DMS53 treated with DMSO at 0.1 percent for 48 hours (cell line): ENCODE results near the gene NECAB2.

Experiments
- DNase-seq: peaks from one replicate; lab custom pipeline; 2025; ENCODE audit not compliant: unreplicated experiment; lab: John Stamatoyannopoulos, UW

The NECAB2 gene

DNA sequence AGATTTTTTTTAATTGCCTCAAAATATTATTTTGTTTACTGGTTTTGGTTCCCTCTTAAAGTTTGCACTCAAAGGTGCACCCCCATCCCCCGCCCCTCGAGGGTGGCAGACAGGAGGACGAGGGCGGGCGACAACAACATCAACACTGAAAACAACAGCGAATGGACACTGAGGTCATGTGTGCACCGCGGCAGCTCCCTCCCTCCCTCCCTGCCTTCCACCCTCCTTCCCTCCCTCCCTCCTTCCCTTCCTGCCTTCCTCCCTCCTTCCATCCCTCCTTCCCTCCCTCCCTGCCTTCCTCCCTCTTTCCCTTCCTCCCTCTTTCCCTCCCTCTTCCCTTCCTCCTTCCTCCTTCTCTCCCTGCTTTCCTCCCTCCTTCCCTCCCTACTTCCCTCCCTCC is 16.5 kb upstream of the NECAB2 start:
- no peak for DNase-seq

DNA sequence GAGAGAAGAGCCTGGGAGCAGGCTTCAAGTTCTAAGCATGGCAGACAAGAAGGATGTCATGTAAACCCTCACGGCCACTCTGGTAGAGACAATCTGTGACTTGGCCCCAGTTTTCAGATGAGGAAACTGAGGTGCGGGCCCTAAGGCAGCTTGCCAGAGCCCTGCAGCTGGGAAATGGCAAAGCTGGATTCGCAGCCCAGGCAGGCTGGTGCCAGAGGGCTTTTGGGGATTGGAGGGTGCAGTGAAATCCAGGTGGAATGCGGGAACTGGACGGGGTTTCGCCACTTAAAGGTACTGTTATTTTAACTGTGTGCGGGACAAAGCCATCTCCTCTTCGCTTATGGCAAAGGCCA is 15.5 kb upstream of the NECAB2 start:
- no peak for DNase-seq

DNA sequence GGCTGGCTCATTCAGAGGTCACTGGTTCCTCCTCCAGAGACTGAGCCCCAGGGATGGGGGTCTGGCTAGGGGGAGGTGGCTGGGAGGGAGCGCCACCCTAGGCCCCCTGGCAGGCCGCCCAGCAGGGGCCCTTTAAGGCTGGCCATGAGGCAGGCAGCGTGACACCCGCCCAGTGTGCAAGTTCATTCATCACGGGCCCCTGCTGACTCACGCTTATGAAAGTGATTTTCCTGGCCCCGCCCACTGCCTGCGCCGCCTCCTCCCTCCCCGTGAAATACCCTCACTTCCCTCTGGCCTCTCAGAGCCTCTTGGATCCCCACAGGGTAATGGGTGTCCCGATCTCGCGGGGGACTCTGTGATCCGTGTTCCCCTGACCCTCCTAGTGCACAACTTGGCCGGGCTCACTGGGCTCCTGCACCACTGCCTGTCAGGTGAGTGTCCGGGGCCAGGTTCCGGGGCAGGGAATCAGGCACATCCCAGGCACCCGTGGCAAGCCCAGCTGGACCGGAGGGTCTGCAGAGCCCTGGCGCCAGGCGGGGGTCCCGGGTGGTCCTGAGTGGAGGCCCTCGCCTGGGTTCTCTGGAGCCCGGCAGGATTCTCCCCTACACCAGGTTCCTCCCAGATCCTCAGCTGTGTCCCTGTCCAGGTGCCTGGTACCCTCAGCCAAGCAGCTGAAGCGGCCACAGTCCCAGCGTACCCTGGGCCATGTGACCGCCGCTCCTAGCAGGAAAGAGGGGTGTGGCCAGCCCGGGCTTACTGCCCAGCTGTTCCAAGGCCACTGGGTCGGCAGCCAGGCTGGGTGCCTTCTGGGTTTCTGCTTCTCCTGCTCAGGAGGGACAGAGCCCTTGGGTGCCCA is 14.9 kb upstream of the NECAB2 start, which contains the start of gene OSGIN1:
Gene OSGIN1, plus strand, starts transcription at position 301 of the 856 bp plus-strand sequence. CDS start 4,432 bp downstream, outside the sequence.
- DNase-seq = peak; percentile 77

DNA sequence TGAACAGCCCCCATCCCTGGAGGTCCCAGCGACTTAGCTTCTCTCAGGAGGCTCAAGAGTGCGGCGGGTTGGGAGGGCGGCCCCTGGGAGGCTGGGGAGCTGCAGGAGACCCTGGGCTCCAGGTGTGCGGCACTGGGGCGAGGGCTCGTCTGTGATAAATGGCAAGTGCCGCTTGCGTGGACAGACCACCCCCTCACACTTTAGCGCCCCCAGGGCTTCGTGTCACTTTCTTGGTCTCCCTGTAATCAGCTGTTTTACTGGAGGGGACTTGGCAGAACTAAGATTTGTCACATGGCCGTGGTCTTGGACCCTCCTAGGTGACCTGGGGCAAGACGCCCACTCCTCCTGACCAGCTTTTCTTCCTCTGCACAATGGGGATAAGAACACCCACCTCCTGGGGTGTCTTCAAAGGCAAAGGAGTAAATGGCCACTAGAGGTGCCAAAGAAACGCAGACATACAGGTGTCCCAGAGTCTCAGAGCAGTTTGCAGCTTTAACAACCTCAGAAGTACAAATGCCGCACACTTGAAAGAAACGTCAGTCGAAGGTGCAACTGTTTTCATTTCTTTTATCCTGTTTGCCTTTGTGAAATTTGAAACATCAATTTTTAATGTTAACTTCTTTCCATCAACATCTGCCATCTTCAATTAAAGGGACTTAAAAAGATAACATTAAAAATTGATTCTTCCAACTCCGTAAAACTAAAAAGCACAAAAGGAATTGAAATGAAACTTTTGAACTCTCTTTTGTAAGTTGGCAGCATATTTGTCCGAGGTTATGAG is 14.1 kb upstream of the NECAB2 start:
- DNase-seq = peak; percentile 4

DNA sequence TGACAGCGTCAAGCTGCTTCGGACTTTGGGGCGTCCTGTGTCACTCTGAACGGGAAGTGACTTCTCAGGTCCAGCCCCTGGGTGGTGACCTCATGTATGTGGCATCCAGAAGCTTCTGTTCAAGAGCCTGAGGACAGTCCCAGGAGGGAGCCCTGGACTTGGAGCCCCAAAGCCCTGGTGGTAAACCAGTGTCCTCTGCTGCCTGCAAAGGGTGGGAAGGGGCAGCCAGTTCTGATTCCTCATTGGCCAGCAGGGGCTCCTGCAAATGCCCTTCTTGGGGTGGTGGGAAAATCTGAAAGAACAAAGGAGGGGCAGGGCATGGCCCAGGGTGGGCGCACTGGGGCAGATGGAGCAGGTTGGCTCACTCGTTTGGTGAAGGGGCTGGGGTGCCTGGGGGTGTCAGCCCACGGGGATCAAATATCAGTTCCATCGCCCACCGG is 13.4 kb upstream of the NECAB2 start:
- no peak for DNase-seq

DNA sequence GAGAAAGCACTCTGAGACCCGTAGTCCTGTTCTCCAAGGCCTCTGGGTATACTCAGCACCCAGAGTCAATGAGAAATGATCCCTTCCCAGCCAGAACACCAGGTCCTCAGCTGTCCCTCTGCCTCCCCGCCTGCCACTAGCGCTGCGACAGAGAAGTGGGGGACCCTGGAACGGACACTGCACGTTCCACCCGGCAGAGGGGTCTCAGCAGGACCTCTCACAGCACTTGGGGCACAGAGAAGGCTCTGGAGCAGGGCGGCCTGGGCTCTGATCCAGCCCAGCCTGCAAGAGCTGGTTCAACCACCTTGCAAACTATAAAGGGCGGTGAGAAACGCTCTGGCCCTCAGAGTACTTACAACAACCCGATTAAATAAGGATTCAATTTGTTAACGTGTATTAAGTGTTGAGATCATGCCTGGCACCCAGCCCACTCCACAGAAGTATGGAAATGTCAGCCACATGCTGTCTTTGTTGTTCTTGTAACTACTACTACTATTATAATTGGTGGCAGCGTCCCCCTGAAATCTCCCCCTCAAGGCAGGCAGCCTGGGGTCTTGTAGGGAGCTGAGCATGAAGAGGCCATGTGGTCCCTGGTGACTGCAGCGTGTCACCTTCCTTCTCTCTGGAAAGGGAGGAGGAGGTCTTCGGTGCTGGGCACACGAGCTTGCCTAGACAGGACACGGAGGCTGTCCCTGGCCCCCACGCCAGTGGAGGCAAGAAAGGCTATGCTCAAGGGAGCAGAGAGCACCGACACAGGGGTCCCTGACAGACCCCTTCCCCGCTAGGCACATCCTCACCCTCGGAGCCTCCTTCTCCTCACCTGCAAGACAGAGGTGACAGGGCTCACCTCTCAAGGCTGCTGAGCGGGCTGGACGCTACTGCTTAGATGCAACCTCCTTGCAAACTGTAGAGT is 12.6 kb upstream of the NECAB2 start:
- DNase-seq = no peak

DNA sequence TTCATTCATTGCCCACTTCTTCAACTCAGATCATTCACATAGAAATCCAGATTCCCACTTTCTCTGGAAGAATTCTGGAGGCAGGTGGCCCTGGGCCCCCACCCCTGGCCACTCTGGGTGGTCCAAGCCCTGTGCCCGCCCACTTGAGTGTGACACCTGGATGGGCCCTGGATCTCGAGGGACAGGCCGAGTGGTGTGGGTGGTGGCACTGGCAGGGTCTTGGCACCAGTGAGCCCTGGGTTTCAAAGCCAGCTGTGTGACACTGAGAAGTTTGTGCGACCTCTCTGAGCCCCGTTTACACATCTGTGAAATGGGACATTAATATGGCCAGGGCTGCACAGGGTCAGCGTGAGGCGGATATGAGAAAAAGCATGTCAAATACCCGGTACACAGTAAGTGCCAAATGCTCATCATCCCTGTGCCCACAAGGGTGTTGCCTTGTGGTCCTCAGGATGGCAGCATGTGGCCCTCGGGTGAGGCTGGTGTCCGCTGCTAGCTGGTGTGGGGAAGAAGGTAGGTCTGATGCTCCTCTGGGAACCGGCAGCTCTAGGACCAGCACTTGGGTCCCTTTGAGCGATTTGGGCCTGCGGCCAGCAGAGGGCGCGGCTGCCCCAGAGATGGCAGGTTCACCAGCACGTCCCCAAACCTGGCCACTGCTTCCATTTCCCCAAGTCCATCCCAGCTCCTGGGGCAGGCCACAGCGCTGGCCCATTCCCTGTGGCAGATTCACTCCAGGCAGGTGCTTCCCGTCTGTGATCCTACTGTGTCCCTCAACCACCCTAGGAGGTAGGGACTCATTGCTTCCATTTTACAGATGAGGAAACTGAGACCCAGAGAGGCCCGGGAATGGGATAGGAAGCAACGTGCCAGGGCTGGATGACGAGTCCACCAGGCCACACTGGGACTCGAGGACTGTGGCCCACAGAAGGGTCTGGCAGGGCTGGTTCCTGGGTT is 11.4 kb upstream of the NECAB2 start:
- peak; percentile 30 for DNase-seq

DNA sequence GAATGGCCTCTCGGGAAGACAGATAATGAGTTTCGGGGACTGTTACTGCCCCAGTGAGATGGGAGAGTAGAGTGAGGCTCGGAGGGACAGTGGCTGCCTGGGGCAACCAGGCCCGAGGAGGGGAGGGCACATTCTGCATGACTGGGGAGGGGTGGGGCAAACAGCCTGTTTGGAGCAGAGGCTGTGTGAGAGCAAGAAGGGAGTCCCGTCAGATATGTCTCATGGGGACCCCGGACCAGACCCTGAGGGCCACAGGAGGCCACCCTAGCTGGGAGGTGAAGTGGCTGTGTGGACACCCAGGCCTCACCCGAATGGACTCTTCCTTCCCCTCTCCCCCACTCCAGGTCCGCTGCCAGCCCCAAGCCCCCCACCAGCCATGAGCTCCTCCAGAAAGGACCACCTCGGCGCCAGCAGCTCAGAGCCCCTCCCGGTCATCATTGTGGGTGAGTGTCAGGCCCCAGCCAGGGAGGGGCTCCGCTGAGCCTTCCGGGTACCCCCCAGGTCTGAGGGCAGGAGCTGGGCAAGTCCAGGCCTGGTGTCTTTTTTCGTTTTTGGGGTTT is 10.7 kb upstream of the NECAB2 start:
- DNase-seq = no peak

DNA sequence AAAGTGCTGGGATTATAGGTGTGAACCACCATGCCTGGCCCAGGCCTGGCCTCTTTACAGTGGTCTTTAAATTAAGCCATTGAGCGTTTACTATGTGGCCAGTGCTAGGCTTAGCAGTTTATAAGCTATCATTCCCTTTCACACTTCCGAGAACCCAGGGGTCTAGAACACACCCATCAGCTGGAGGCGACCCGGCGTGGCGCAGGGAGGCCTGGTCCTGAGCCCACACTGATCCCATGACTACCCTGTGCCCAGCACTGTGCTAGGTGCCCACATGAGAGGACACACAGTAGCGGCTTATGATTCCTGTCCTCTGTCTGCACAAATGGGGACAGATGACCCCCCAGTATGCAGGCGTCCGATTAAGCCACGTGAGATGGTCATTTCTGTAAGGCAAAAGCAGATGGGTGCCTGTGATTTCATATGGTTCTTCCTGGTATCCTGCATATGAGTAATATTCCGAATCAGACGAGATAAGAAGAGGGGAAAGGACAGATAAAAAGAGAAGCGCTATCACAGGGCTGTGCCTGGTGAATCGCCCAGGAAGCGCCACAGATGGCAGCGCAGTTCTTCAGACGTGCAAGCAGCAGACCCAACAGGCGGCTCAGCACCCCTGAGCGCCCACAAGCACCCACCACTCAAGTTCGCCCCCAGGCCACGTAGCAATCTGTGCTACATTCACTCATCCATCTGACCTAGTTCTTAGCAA is 9.8 kb upstream of the NECAB2 start:
- DNase-seq = no peak

DNA sequence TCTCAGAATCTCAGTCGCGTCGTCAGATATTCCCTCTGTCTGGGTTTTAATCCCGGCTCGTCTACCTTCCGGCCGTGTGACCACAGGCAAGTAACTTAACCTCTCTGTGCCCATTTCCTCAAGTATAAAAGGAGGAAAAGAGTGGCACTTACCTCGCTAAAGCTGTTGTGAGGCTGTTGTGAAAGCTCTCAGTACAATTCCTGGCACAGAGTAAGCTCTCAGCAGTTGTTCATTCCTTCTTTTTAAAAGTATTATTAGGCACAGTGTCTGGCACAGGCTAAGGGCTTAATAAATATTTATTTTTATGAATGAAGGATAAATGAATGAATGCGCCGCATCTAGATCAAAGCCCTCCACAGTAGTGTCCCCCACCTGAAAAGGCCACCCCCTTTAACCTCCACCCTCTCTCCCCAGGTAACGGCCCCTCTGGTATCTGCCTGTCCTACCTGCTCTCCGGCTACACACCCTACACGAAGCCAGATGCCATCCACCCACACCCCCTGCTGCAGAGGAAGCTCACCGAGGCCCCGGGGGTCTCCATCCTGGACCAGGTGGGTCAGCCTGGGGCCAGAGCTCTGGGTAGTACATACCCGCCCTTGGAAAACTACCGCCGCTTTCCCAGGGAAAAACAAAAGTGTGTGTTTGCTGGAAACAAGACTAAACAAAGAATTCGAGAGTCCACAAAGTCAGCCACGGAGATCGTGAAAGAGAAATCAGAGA is 9.0 kb upstream of the NECAB2 start:
- no peak for DNase-seq

DNA sequence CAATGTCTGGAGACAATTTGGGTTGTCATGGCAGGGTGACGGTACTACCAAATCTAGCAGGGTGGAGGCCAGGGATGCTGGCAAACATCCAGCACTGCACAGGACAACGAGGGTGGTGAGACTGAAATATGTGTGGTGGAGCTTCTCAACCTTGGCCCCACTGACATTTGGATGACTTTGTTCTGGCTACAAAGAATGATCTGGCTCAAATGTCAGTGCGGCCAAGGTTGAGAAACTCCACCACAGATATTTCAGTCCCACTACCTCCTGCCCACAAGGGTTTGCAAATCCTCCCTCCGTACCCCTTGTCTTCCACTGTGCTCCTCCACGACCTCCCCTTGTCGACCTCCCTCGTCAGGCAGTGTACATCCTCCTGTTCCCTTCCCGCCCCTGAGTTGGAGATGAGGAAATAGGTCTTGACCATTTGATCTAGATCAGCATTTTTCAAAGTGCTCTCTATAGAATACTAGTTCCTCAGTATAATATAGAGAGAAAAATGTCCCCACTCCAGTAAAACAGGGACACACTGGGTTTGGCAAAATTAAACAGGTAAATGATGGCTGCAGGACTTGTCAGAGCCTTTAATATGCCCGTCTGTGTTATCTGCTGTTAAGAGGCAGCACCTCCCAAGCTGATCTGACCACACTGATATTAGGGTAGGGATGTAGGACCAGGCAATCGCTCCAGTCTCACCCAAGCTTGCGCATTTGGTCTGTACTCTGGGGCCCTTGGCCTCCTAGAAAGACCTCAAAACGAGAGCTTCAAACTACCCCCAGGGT is 8.2 kb upstream of the NECAB2 start:
- no peak for DNase-seq

DNA sequence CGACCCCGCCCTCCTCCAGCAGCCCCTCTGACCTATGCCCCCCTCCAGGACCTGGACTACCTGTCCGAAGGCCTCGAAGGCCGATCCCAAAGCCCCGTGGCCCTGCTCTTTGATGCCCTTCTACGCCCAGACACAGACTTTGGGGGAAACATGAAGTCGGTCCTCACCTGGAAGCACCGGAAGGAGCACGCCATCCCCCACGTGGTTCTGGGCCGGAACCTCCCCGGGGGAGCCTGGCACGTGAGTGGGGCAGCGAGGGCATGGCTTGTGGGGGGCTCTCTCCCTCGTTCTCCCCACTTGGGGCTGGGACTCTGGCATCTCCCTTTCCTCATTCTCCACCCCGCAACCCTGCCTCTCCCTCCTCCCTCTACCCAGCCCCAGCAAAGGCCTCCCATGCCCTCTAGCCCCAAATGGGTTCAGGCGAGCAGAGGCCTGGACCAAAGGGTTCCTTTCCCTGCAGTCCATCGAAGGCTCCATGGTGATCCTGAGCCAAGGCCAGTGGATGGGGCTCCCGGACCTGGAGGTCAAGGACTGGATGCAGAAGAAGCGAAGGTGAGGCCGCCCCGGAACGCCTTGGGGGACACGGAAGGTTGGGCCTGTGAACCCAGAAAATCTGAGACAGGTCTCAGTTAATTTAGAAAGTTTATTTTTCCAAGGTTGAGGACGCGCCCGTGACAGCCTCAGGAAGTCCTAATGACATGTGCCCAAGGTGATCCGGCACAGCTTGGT is 7.4 kb upstream of the NECAB2 start:
- DNase-seq = no peak

DNA sequence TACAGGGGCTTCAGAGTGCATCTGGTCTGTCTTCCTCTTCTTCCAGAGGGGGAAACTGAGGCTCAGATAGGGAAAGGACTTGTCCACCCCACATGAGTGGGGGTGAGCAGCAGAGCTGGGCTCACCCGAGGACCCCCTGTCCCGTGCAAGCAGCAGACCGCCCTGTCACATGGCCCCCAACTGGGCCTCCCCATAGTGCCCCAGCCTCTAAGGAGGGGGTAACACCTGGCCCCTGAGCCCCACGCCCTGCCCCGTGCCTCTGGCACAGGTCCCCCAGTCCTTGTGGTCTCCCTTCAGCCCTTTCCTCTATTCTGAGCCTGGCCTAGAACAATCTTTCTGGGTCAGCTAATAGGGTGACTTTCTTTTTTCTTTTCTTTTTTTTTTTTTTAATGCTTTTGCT is 6.5 kb upstream of the NECAB2 start:
- DNase-seq = no peak

DNA sequence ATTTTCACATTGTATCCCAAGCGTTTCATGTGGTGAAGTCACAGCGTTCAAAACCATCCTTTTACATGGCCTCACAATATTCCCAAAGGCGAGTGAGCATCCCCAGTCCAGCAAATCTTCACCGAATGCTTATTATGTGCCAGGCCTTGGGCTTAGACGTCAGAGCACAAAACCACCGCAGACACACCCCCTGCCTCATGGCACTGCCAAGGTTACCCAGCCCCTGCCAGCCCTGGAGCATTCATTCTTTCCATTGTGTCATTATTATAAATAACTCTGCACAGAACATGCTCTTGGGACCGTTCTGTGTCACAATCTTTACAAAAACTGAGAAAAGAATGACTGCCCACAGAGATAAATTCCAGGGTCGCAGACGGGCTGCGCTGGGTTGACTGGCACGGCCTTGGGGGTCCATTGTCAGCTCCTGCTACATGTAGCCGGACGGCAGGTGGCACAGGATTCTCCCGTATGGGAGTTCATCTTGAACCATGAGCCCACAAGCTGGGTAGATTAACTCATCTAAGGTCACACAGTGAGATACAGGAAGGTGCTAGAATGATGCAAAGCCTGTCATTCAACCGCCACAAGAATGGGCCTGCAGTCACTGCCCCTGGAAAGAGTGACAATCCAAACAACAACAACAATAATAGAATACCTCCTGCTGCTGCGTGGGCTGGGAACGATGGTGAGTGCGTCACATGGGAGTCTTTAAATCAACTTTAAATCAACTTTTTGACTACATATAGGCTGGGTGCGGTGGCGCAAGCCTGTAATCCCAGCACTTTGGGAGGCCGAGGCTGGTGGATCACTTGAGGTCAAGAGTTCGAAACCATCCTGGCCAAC is 4.5 kb upstream of the NECAB2 start:
- no peak for DNase-seq

DNA sequence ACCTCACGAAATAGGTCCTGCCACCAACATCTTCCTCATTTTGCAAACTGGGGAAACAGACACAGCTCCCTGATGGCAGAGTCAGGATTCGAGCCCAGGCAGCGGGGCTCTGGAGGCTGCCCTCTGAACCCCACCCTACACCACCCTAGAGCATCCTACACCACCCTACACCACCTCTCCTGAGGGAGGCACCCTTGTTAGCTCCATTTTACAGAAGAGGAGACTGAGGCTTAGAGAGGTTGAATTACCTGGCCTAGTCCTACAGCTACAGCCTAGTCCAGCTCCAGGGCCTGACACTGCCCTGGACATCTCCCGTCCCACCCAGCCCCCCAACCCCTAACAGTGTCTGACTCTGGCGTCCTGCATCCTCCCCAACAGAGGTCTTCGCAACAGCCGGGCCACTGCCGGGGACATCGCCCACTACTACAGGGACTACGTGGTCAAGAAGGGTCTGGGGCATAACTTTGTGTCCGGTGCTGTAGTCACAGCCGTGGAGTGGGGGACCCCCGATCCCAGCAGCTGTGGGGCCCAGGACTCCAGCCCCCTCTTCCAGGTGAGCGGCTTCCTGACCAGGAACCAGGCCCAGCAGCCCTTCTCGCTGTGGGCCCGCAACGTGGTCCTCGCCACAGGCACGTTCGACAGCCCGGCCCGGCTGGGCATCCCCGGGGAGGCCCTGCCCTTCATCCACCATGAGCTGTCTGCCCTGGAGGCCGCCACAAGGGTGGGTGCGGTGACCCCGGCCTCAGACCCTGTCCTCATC is 3.2 kb upstream of the NECAB2 start:
- DNase-seq = no peak
